GM21825 (cell line): ENCODE results near the gene HTT.

Experiments
- ATAC-seq: cut with Tn5 transposase; IDR thresholded peaks from one replicate; pipeline ENCODE4 v1.9.1; 2021; ENCODE audit warnings: mild to moderate bottlenecking, moderate library complexity; ENCODE audit not compliant: unreplicated experiment

The HTT gene

DNA sequence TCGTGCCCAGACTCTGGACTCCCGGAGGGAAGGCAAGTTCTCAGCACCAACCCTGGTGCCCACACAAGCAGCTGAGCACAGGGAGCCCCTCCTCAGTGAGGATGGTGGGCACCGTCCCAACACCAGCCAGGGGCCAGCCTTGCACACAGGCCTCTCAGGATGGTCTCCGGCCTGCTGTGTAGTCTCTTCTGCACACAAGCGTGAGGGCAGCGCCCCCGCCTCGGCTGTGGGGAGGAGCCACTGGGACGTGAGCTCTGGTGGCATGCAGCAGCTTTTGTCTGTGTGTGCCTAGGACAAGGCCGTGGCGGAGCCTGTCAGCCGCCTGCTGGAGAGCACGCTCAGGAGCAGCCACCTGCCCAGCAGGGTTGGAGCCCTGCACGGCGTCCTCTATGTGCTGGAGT lies 158.4 kb downstream of the HTT start:
- ATAC-seq = no peak

DNA sequence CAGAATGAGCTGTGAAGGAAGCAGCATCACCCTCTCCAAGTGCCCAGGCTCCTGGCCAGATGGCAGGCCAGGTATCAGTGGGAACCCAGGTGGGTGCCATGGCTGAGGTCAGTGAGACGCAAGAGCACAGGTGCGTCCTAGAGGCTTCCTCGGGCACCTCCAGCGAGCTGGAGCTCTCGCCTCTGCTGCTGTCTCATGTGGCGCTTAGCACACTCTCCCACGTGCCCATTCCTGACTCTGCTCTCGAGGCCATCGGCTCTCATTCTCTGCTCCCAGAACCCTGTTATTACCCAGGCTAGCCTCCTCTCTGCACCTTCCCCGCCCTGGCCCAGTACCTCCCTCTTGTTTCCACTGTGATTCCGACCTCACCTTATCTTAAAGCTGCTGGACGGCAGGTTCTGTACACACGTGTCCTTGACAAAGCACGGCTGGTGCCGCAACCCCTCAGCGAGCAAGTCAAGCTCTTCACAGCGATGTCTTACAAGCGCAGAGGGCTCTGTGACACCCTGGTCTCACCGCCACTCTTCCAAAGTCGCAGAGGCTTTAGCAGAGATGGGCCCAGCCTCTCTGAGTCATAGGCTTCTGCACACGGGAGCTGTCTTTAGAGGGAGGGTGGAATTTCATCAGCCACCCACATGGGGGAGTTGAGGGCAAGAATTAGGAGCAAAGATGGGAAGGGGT lies 159.1 kb downstream of the HTT start:
- ATAC-seq = no peak

DNA sequence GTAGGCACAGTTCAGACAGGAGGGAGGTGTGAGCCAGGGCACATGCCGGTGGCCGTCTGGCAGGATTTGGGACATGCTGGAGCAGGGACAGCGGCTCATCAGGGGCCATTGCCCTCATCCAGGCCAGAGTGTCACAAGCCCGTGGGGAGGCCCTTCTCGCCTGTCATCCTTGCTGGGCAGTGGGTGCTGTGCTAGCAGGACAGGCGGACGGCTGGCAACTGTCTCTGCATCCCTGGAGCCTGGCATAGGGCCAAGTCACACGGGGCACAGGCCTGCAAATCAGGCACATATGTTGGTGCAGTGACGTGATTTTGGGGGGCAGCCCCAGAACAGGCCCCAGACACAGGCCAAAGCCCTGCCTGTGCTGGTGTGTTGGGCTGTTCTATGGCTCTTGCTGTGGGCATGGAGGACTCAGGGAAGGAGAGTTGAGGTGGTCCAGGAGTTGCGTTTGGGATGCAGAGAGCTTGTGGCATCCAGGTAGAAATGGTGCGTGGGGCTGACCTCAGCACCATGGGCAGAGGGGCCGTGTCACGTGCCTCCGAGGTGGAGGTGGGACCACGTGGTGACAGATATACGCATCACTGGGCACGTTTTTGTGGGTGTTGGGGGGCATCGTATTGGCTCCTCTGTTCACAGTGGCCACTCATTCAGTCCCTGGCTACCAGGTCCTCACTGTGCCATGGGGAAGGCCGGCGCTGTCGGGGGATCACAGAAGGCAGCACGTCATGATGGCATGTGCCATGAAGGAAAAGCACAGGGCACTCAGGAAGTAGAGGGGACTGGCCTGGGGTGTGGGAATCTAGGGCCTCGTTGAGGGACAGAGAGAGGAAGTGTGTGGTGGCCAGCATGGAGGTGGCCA lies 159.9 kb downstream of the HTT start:
- no peak for ATAC-seq

- no peak for ATAC-seq
Measured at GRCh38 chr4:3235030-3235345, 160.5 kb downstream of the HTT start.

GRCh38 chr4:3235581-3235980 lies 161.1 kb downstream of the HTT start:
- no peak for ATAC-seq

DNA sequence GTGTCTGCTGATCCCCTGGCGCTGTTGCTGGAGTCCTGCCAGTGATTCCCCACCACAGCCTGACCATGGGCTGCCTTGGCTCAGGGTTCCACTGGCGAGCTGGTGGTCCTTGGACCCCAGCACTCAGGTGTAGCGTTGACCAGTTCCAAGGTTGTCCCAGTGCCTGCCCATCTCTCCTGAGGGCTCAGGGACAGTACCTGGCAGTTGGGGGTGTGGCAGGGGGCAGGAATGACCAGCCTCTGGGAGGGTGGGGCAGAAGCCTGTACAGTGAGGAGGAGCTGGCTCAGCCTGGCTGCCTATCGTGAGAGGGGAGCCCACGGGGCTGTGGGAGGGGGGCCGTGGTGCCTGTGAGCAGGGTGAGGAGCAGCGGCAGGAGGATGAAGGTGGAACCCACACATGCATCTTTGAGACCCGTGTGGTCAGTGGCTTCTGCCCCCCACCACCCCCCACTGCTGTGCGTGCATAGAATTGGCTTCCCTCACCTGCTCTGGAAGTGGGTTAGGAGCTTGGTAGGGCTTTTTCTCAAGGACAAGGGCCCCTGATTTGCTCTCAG lies 161.9 kb downstream of the HTT start:
- ATAC-seq = no peak

- ATAC-seq = no peak
Measured at GRCh38 chr4:3237266-3237665, 162.8 kb downstream of the HTT start.

GRCh38 chr4:3237712-3238560 lies 163.5 kb downstream of the HTT start:
- ATAC-seq = no peak

DNA sequence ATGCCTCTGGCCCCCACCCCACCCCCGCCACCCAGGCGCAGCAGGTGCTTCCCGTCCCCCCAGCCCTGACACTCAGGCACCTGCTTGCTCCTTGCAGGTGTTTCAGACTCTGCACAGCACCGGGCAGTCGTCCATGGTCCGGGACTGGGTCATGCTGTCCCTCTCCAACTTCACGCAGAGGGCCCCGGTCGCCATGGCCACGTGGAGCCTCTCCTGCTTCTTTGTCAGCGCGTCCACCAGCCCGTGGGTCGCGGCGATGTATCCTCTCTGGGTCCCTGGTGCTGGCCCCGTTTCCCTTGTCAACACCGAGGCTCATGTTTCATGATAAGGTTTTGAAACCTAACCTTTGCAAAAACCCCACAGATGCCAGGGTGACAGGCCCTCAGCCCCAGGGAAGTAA lies 164.2 kb downstream of the HTT start:
- ATAC-seq = no peak

- no peak for ATAC-seq
Measured at GRCh38 chr4:3239303-3239702, 164.8 kb downstream of the HTT start.

DNA sequence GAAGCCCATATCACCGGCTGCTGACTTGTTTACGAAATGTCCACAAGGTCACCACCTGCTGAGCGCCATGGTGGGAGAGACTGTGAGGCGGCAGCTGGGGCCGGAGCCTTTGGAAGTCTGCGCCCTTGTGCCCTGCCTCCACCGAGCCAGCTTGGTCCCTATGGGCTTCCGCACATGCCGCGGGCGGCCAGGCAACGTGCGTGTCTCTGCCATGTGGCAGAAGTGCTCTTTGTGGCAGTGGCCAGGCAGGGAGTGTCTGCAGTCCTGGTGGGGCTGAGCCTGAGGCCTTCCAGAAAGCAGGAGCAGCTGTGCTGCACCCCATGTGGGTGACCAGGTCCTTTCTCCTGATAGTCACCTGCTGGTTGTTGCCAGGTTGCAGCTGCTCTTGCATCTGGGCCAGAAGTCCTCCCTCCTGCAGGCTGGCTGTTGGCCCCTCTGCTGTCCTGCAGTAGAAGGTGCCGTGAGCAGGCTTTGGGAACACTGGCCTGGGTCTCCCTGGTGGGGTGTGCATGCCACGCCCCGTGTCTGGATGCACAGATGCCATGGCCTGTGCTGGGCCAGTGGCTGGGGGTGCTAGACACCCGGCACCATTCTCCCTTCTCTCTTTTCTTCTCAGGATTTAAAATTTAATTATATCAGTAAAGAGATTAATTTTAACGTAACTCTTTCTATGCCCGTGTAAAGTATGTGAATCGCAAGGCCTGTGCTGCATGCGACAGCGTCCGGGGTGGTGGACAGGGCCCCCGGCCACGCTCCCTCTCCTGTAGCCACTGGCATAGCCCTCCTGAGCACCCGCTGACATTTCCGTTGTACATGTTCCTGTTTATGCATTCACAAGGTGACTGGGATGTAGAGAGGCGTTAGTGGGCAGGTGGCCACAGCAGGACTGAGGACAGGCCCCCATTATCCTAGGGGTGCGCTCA lies 165.8 kb downstream of the HTT start:
- ATAC-seq = no peak

DNA sequence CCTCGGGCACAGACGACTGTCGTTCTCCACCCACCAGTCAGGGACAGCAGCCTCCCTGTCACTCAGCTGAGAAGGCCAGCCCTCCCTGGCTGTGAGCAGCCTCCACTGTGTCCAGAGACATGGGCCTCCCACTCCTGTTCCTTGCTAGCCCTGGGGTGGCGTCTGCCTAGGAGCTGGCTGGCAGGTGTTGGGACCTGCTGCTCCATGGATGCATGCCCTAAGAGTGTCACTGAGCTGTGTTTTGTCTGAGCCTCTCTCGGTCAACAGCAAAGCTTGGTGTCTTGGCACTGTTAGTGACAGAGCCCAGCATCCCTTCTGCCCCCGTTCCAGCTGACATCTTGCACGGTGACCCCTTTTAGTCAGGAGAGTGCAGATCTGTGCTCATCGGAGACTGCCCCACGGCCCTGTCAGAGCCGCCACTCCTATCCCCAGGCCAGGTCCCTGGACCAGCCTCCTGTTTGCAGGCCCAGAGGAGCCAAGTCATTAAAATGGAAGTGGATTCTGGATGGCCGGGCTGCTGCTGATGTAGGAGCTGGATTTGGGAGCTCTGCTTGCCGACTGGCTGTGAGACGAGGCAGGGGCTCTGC lies 166.5 kb downstream of the HTT start:
- ATAC-seq = no peak

DNA sequence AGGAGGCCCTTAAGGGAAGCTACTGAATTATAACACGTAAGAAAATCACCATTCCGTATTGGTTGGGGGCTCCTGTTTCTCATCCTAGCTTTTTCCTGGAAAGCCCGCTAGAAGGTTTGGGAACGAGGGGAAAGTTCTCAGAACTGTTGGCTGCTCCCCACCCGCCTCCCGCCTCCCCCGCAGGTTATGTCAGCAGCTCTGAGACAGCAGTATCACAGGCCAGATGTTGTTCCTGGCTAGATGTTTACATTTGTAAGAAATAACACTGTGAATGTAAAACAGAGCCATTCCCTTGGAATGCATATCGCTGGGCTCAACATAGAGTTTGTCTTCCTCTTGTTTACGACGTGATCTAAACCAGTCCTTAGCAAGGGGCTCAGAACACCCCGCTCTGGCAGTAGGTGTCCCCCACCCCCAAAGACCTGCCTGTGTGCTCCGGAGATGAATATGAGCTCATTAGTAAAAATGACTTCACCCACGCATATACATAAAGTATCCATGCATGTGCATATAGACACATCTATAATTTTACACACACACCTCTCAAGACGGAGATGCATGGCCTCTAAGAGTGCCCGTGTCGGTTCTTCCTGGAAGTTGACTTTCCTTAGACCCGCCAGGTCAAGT lies 167.5 kb downstream of the HTT start:
- ATAC-seq = no peak

- ATAC-seq = no peak
Measured at GRCh38 chr4:3243136-3243780, 168.8 kb downstream of the HTT start.

- ATAC-seq = no peak
Measured at GRCh38 chr4:3244002-3244401, 169.5 kb downstream of the HTT start.

- ATAC-seq = no peak
Measured at GRCh38 chr4:3244747-3245146, 170.3 kb downstream of the HTT start.

- no peak for ATAC-seq
Measured at GRCh38 chr4:3245676-3246075, 171.2 kb downstream of the HTT start.

DNA sequence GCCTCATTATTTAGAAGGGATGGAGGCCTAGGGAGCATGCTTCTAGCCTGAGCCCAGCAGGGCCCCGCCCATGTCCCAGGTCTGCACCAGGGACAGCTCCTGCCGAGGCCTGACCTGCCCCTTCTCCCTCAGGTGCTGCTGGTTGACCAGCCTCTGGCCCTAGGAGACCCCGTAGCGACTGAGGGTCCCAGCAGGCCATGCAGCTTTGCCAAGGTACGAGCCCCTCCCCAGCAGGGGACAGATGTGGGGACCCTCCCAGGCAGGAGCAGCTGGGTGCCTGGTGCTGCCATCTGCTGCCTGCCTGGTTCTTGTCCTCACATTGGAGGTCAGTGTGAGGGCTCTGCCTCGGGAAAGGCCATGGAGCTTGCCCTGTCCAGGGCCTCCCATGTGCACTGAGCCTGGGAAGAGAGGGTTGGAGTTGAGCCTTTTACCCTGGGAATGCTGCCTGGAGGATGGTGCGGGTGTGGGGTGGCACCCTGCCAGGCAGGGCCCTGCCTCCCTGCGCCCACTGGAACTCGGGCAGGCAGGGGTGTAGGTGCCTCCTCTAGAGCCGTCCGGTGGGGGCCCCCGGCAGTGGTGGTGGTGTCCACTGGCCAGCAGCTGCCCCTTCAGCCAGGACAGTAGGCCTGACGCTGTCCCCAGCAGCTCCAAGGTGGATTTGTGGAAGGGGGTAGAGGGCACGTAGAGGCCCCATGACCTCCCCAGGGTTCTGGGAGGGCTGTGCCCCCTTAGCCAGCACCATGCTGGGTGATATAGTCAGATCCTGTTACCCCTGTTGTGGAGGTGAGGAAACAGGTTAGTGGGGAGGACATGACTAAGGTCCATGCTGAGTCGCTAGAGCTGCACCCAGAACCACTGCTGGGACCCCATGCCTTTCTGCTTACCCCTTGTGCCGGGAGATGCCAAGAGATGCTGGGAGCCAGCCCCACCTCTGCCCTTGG lies 172.2 kb downstream of the HTT start:
- no peak for ATAC-seq
